Activated B cell treated with CpG ODN at 0.5 μM for 24 hours (primary cell): ENCODE measurements around the gene PHACTR4. TPM values are rescaled to one million over a fixed set of nuclear protein-coding genes. Genes with fewer than 3 reads are reported as not detected.
A peak's percentile ranks its signal among the peaks of the same experiment; 100 is the strongest.

ENCODE experiments used
- ATAC-seq: fragments of 200-7000 bp; cut with Tn5 transposase; one replicate; pipeline ENCODE4 v1.10.0; 2021; ENCODE audit warnings: low read depth, mild to moderate bottlenecking, moderate library complexity
- CTCF ChIA-PET: fragments of 350-600 bp; sonication (Branson Sonifier 250); formaldehyde crosslinking; loops from one replicate; lab custom pipeline; 2021; ENCODE audit warnings: antibody characterized with exemption; lab: Charles Lee
- POLR2A ChIA-PET: fragments of 350-600 bp; sonication (Branson Sonifier 250); formaldehyde crosslinking; loops from one replicate; lab custom pipeline; 2021; ENCODE audit warnings: antibody characterized with exemption; lab: Charles Lee
- DNase-seq: peaks from one replicate; pipeline ENCODE4 v3.0.0; 2022
- H3K27ac Mint-ChIP-seq: one replicate; pipeline ENCODE4 v1.8.0; 2020; ENCODE audit warnings: mixed read lengths
- H3K27me3 Mint-ChIP-seq: one replicate; pipeline ENCODE4 v1.8.0; 2021; ENCODE audit warnings: mixed read lengths
- H3K36me3 Mint-ChIP-seq: one replicate; pipeline ENCODE4 v1.8.0; 2021; ENCODE audit warnings: low read depth, mixed read lengths
- H3K4me1 Mint-ChIP-seq: one replicate; pipeline ENCODE4 v1.8.0; 2021; ENCODE audit warnings: mixed read lengths
- H3K4me3 Mint-ChIP-seq: one replicate; pipeline ENCODE4 v1.8.0; 2020; ENCODE audit warnings: mild to moderate bottlenecking, mixed read lengths
- H3K9me3 Mint-ChIP-seq: one replicate; pipeline ENCODE4 v1.8.0; 2020; ENCODE audit warnings: mixed read lengths
- CTCF ChIP-seq: fragments of 200-600 bp; IDR thresholded peaks from one replicate; pipeline ENCODE4 v1.8.0; 2022; ENCODE audit warnings: antibody characterized with exemption, mild to moderate bottlenecking
- intact Hi-C: fragments of 100-400 bp; cut with micrococcal nuclease; formaldehyde crosslinking; loops from one replicate; pipeline ENCODE4 v1.15.1; 2024
- total RNA-seq: library from RNA; stranded (reverse); gene quantifications from 2 replicates; pipeline ENCODE4 v1.2.3, GENCODE V29; 2022

PHACTR4 gene
- total RNA-seq, 1 donor from 2014 or later, result 31.5 TPM

- TF ChIP-seq CTCF, result no peak
- DNase-seq (no peak), ATAC-seq (no peak)
- intact Hi-C loops, result loop anchor here (5.0 kb wide), 1 partner anchor 36 kb away; no protein-coding TSS in a partner anchor
- POLR2A ChIA-PET, result no interaction called here
- Mint-ChIP-seq H3K4me1 (peaks cover 12% of the 10 kb centered on the region), H3K27ac (no peak overlapping the region), H3K4me3 (no peak overlapping the region), H3K27me3 (no peaks in the 10 kb centered on the region), H3K9me3 (no peaks in the 10 kb centered on the region), H3K36me3 (peaks cover 10% of the 10 kb centered on the region)
- CTCF ChIA-PET, result no interaction called here
Measured at GRCh38 chr1:28416509-28417194, 47.1 kb downstream of the PHACTR4 start.

GRCh38 chr1:28417441-28417922, 47.9 kb downstream of the PHACTR4 start:
- CTCF ChIA-PET, result no interaction called here
- peak overlapping the region; percentile 5 for H3K4me3 Mint-ChIP-seq
- peaks cover 10% of the 10 kb centered on the region for H3K36me3 Mint-ChIP-seq
- TF ChIP-seq CTCF, result no peak
- H3K4me1 Mint-ChIP-seq, result peaks cover 14% of the 10 kb centered on the region
- no peaks in the 10 kb centered on the region for H3K9me3 Mint-ChIP-seq
- ATAC-seq (peak; percentile 62), DNase-seq (no peak)
- H3K27ac Mint-ChIP-seq, result peak overlapping the region; percentile 41
- POLR2A ChIA-PET, result interaction anchor here (0.9 kb wide), 1 partner anchor 164 kb away, joined by 4 read pairs; no protein-coding TSS in a partner anchor
- H3K27me3 Mint-ChIP-seq, result no peaks in the 10 kb centered on the region
- intact Hi-C loops, result loop anchor here (5.0 kb wide), 1 partner anchor 35 kb away; no protein-coding TSS in a partner anchor

- peaks cover 5% of the 10 kb centered on the region for H3K36me3 Mint-ChIP-seq
- H3K9me3 Mint-ChIP-seq, result no peaks in the 10 kb centered on the region
- intact Hi-C loops, result loop anchor here (5.0 kb wide), 1 partner anchor 34 kb away; no protein-coding TSS in a partner anchor
- ATAC-seq (no peak), DNase-seq (no peak)
- CTCF ChIA-PET, result no interaction called here
- no peak overlapping the region for H3K4me3 Mint-ChIP-seq
- TF ChIP-seq CTCF, result no peak
- H3K4me1 Mint-ChIP-seq, result peaks cover 15% of the 10 kb centered on the region
- POLR2A ChIA-PET, result interaction anchor here (0.6 to 0.9 kb wide), 3 partner anchors 22 to 1529 kb away, joined by 4 to 7 read pairs (median 4); no protein-coding TSS in a partner anchor
- no peaks in the 10 kb centered on the region for H3K27me3 Mint-ChIP-seq
- peak overlapping the region; percentile 41 for H3K27ac Mint-ChIP-seq
Measured at GRCh38 chr1:28417926-28418637, 48.5 kb downstream of the PHACTR4 start.

GRCh38 chr1:28421744-28422143, 52.2 kb downstream of the PHACTR4 start:
- Mint-ChIP-seq H3K27ac (no peak overlapping the region), H3K27me3 (no peaks in the 10 kb centered on the region), H3K9me3 (no peaks in the 10 kb centered on the region), H3K4me3 (no peak overlapping the region), H3K36me3 (peaks cover 10% of the 10 kb centered on the region), H3K4me1 (peaks cover 15% of the 10 kb centered on the region)
- TF ChIP-seq CTCF, result no peak
- POLR2A ChIA-PET, result interaction anchor here (0.6 kb wide), 1 partner anchor 183 kb away, joined by 6 read pairs; no protein-coding TSS in a partner anchor
- intact Hi-C loops, result no loop called here
- no peak for DNase-seq
- no peak for ATAC-seq
- CTCF ChIA-PET, result no interaction called here

GRCh38 chr1:28426831-28427230, 57.3 kb downstream of the PHACTR4 start:
- CTCF ChIA-PET, result no interaction called here

More at GRCh38 chr1:28426831-28427230, 57.3 kb downstream of the PHACTR4 start:
- no peaks in the 10 kb centered on the region for H3K27me3 Mint-ChIP-seq
- POLR2A ChIA-PET, result interaction anchor here (0.6 to 1.2 kb wide), 2 partner anchors 67 to 79 kb away, joined by 4 read pairs; partner anchors contain the start of gene RCC1
- peaks cover 4% of the 10 kb centered on the region for H3K36me3 Mint-ChIP-seq
- DNase-seq (no peak), ATAC-seq (no peak)
- no peak overlapping the region for H3K27ac Mint-ChIP-seq
- H3K4me3 Mint-ChIP-seq, result no peak overlapping the region
- TF ChIP-seq CTCF, result no peak
- no peaks in the 10 kb centered on the region for H3K9me3 Mint-ChIP-seq
- intact Hi-C loops, result no loop called here
- H3K4me1 Mint-ChIP-seq, result peaks cover 18% of the 10 kb centered on the region
